GM18505 (cell line): Measurements from ENCODE around the gene ARG2.
"Not testable (repeated sequence)": the region's sequence is repeated elsewhere in the genome, so short reads cannot be mapped to it uniquely, and the experiment has no call there.

Experiments
- ATAC-seq: cut with Tn5 transposase; IDR thresholded peaks from one replicate; pipeline ENCODE4 v1.9.1; 2021; ENCODE audit not compliant: unreplicated experiment
- POLR2A ChIP-seq: IDR thresholded peaks from 4 replicates; pipeline ENCODE4 v1.6.1; 2011; ENCODE audit warnings: borderline replicate concordance; ENCODE audit not compliant: insufficient read depth, insufficient read length; ENCODE audit errors: extremely low read depth

Gene ARG2

DNA sequence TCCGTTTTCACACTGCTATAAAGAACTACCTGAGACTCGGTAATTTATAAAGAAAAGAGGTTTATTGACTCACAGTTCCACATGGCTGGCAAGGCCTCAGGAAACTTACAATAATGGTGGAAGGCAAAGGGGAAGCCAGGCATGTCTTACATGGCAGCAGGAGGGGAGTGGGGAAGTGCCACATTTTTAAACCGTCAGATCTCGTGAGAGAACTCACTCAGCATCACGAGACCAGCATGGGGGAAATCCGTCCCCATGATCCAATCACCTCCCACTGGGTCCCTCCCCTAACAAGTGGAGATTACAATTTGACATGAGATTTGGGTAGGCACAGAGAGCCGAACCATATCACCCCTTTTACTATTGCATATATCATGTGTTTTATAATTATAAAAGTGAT lies 17.6 kb upstream of the ARG2 start:
- no peak for ATAC-seq
- no peak for TF ChIP-seq POLR2A

DNA sequence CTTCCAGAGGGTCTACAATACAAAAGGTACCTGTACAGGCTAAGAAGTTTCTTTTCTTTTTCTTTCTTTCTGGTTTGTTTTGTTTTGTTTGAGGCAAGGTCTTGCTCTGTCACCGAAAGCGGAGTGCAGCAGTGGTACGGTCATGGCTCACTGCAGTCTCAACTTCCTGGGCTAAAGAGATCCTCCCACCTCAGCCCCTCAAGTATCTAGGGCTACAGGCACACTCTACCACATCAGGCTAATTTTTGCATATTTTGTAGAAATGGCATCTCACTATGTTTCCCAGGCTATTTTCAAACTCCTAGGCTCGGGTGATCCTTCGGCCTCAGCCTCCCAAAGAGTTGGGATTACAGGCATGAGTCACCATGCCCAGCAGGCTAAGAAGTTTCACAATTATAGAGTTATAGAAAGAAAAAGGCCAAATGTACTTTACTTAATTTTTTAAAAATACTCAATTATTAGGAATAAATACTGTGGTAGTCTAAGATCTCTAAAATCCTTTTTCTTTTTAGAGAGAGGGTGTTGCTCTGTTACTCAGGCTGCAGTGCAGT lies 16.6 kb upstream of the ARG2 start:
- peak; percentile 54 for ATAC-seq
- TF ChIP-seq POLR2A, result no peak

DNA sequence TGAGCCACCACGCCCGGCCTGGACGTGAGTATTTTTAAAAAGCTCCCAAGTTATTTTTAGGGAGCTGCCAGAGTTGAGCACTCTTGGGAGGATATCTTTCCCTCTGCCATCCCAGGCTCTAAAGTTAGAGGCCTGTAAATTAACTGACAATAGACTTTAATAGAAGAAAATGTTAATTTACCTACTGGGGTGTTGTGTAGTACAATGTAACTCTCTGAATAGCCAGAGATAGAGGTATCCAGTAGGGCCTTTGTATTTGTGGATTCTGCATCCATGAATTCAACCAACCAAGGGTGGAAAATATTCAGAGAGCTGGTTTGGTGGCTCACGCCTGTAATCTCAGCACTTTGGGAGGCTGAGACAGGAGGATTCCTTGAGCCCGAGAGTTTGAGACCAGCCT lies 12.1 kb upstream of the ARG2 start:
- no peak for TF ChIP-seq POLR2A
- no peak for ATAC-seq

DNA sequence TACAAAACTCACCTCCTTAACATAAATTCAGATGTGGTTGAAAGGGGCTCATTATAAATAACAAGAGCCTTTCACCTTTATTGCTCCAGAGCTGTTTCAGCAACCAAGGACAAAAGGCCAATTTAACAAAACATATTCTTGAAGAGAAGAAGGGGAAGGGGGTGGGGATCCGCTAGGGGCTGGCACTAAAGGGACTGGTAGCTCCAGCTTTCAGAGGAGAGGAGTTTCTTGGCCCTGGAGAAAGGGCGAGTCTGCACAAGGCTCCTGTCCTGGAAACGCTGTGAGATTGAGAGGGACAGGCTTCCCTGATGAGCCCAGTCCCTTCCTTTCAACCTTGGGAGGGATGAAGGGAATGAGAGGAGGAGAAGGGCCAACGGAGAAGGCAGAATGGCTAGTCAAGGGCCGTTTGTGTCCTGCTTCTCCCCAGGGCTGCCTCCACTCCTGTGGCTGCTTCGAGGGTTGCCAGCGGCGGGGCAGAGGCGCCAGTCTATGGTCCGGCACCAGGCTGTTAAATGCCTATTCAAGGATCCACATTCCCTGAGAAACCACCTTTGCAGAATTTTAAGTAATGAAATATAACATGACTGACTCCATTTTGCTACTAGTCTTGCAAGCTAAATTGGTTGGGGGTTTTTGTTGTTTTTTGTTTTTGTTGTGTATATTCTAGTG lies 9.9 kb upstream of the ARG2 start:
- ATAC-seq, result no peak
- TF ChIP-seq POLR2A, result no peak

DNA sequence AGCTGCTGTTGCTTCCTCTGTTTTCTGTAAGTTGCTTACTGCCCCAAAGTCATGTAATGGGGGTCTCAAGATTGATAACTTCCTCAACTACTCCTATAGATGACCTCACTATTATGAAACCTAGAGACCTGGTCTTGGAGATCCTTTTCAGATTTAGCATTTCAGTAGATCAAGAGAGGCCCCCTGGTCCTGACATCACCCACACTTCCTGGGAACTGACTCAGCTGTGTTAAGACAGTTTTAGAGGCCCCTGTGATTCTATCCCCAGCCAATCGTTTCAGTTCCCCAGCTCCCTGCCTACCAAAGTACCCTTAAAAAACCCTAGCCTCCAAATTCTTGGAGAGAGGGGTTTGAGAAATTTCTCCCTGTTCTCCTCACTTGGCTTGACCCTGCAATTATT lies 9.2 kb upstream of the ARG2 start:
- no peak for TF ChIP-seq POLR2A
- ATAC-seq, result no peak

DNA sequence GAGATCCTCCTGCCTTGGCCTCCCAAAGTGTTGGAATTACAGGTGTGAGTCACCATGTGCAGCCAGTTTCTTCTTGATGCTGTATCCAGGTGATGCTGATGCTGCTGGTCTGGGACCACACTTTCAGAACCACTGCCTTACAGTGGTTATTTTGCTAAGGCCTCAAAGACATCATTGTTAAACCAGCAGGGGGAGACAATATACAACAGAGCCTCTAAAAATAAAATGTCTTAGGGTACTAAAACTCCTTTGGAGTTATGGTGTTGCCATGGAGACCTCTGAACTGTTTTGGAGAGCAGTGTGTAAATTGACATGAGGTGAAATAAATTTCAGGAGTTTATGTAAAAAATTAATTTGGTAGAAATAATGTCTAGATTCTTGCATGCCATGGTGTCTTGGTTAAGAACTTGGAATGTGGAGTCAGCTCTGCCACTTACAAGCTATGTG lies 1.1 kb upstream of the ARG2 start:
- no peak for ATAC-seq
- TF ChIP-seq POLR2A, result no peak

DNA sequence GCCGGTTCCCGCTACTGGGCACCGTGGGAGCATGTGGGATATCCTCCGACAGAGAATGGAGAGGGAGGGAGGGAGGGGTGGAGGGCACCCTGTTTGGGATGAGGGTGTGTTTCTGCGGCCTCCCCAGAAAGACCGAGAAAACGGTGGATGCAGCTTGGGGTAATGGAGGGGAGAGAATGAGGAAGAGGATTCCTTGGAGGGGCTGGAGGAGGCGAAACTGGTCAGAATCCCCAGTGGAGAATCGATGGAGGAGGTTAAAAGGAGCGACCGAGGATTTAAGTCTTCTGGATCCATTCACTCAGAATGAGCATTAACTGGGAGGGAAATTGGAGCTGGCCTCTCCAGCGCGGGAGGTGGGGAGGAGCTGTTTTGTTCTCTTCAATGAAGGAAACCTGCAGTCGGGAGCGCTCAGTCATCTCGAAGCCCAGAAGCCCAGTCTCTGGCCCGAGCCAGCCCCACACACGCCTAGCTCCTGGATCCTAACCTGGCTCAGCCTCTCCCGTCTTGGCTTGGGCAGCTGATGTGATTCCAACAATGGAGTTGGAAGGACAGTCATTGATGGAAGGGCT lies 581 bp downstream of the ARG2 start:
- ATAC-seq, result no peak
- TF ChIP-seq POLR2A, result no peak

DNA sequence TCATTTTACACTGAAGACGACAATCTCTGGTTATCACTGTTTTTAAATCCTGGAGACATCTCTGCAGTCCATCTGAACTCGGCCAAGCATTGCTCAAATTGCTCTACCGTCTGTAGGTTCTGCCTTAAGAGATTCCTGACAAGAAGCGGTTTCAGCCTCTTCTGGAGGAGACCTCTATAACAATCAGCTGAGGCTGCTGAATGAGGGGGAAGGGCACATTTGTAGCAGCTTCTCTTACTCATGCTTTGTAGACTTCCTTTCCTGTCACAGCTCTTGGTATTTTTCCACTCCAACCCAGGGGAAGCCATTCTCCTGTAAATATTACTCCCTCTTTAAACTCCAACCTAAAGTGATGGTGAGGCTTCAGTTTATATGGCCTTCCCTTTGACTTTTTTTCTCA lies 3.0 kb downstream of the ARG2 start:
- ATAC-seq, result no peak
- no peak for TF ChIP-seq POLR2A

DNA sequence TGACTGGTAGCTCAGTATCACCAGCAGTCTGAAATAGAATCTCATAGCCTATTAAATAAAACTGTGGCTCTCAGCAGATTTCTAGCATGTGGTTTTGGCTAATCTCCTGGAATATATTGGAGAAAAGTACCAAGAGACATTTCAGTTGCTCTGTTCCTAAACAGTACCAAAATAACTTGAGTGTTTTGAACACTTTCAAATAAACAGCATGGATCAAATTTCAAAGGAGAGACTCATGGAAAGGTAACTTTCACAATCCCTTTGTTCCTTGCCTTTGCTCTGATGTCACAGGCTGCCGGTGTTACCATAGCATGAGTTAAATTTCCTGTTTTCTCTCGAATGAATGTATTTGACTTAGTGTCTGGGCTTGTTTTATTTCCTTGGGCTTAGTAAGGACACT lies 3.4 kb downstream of the ARG2 start:
- no peak for TF ChIP-seq POLR2A
- ATAC-seq, result no peak

DNA sequence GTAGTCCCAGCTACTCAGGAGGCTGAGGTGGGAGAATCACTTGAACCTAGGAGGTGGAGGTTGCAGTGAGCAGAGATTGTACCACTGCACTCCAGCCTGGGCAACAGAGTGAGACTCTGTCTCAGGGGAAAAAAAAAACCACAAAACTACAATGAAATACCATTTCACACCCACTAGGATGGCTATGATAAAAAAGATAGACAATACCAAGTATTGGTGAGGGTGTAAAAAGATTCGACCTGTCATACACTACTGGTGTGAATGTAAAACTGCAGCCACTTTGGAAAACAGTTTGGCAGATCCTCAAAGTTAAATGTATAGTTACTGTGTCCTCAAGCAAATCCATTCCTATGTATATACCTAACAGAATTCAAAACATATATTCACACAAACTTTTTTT lies 6.4 kb downstream of the ARG2 start:
- not testable (repeated sequence) for ATAC-seq

DNA sequence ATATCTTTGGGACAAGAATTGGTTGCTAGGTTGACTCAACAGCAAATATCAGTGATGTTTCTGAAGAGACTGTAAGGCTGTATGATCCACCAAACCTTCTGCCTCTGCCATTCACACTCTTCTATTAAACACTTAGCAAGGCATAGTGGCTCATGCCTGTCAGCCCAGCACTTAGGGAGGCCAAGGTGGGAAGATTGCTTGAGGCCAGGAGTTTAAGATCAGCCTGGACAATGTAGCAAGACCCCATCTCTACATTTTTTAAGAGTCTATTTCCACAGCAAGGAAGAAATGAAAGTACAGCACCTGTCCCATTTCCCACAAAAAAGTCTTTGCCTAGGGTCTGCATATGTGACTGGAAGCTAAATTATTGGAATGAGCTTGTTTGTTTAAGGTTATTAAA lies 7.8 kb downstream of the ARG2 start:
- TF ChIP-seq POLR2A, result no peak
- no peak for ATAC-seq

DNA sequence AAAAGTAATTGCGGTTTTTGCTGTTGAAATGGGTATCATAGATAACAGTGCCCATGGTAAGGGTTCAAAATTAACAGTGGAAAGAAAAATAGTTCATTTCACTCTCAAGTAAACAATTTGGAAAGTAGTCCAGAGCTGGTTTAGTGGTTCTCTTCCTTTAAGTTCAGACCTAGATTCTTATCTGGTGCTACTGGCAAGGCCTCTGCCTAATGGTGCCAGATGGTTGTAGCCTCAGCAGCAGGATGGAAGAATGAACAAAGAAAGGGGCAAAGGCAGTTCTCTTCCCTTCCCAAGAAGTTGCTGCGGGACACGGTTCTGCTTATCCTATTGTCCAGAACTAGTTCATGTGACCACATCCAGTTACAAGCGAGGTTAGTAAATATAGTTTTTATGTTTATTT lies 10.5 kb downstream of the ARG2 start:
- no peak for ATAC-seq
- TF ChIP-seq POLR2A, result no peak

DNA sequence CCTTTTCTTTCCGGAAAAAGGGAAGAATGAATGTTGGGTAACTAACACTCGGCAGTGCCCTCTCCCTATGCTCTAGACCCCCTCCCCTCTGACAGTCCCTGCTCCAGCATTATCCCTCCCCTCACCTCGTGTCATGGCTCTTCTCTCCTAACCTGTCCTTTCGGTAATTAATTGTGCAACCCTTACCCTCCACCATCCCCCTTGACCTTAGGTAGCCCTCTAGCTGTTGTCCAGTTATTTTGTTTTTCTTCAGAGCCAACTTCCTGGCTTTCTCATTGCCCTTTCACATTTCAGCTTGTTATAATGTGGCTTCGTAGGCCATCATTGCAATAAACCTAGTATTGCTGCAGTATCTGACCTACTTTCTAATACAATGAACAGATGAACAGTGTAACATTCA lies 11.2 kb downstream of the ARG2 start:
- no peak for ATAC-seq
- TF ChIP-seq POLR2A, result no peak

DNA sequence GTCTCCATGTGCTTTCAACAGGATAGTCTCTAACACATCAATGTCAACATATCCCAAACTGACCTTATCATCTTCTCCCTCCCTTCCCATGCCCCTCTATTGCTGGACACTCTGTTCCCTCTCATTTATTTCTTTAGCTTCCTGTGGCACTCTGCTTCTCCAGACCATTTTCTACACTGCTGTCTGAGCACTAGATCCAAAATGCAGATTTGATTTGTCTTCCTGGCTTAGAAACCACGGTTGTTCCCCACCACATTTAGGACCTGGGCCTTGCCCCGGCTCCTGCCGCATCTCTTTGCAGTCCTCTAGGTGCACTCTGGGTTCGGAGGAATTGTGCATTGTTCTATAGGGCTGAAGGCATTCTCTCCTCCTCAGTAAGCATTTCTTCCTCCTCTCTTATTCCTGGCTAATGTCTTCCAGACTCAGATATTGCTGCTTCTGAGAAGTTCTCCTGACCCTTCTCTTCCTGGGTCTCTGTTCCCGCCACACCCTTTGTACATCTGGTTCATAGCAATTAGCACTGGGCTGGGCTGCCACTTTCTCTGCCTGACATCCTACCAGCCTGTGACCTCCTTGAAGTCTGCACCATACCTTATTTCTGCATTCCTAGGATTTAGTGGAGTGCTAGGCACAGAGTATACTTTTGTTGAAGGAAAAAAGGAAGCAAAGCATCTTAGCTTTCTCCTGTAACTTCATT lies 13.9 kb downstream of the ARG2 start:
- TF ChIP-seq POLR2A, result no peak
- no peak for ATAC-seq

DNA sequence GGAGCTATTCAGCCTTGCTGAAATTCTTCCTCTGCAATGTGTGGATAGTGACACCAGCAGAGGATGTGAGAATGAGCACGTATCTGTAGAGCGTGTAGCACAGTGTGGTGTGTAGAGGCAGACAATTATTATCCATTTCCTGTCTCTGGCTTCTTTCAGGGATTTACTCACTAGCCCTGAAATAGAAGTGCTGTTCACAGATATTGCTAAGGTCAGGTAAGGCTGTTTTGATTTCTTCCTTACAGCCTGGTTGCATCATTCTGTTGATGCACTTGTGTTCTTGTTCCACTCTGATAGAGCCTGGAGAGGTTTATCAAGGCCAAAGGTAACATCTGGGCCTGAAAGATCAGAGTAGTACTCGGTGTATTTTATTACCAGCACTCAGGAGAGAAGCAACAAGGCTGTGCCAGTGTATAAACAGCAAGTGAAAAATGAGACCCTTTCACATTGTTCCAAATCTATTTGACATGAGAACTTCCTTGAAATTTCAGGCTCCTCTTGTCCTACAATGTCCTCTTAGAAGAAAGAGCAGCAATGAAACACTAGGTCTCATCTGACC lies 16.7 kb downstream of the ARG2 start:
- no peak for ATAC-seq
- TF ChIP-seq POLR2A, result no peak

DNA sequence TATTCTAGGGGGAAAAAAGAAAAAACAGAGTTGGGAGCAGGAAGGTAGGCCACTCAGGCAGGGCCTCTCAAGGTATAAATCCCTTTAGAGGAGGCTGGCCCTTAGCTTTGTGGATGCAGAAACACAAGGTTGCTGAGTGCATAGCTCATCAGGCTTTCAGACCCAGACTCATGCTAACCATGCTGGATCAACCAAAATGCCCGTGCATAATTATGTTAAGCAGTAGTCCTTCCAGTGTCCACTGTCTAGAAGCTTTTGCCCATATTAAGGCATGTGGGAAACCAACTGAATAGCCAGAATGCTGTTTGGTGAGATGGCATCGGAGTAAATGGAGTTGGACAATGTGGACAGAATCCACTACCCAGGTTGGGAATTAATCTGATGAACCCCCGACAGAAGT lies 18.9 kb downstream of the ARG2 start:
- no peak for TF ChIP-seq POLR2A
- ATAC-seq, result no peak
